ENCODE results near the gene GDPD5. TPM values are rescaled to one million over a fixed set of nuclear protein-coding genes. Genes with fewer than 3 reads are reported as not detected.

The GDPD5 gene
- total and polyA plus RNA-seq, 10 of the 15 experiments (the other 5 are each of a cell fraction or from before 2014, with no cell fraction given): 0.10 to 30.0 (median 6.7) TPM

DNA sequence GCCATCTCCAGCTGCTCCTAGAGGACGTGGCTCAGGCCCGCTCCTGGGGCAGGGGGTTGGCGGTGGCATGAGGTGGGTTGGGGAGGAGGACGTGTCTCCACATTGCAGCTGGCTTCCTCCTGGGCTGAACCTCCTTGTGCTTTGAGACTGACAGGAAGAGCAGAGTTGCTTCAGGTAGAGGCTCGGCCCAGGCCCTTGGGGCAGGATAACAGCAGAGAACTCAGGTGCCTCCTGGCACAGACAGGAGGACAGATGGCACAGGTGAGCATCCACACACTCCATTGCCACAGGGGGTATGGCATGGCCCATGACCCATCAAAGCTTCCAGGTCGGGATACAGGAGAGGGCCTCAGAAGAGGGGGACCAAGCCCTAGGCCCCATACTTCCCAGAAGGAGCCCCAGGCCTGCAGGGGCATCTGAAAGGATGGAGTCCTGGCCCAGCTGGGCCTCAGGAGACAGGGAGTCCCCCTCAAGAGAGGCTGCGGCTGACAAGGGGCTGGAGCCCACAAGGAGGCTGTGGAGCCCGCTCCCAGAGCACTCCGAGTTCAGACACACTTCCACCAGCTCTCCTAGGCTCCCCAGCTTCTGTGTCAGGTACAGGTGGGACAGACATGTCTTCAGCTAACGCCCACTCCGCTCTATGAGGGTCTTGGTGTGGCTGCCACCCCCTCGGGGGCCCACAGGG is 90.7 kb downstream of the GDPD5 start (continued):
- TF ChIP-seq MTA2 (IDR thresholded peaks at IDR 0.05; ENCODE audit: low read depth) (no peak), MYB (IDR thresholded peaks at IDR 0.05; ENCODE audit: borderline replicate concordance, low read depth, low read length) (no peak), BMI1 (IDR thresholded peaks at IDR 0.05; ENCODE audit: borderline replicate concordance) (no peak), STAT1 (conservative IDR thresholded peaks at IDR 0.05) (no peak), TCF7 (IDR thresholded peaks at IDR 0.05; ENCODE audit: borderline replicate concordance) (no peak)
- TF ChIP-seq, protein P1, sequence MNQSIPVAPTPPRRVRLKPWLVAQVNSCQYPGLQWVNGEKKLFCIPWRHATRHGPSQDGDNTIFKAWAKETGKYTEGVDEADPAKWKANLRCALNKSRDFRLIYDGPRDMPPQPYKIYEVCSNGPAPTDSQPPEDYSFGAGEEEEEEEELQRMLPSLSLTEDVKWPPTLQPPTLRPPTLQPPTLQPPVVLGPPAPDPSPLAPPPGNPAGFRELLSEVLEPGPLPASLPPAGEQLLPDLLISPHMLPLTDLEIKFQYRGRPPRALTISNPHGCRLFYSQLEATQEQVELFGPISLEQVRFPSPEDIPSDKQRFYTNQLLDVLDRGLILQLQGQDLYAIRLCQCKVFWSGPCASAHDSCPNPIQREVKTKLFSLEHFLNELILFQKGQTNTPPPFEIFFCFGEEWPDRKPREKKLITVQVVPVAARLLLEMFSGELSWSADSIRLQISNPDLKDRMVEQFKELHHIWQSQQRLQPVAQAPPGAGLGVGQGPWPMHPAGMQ (IDR thresholded peaks at IDR 0.05; ENCODE audit: borderline replicate concordance): no peak
- TF ChIP-seq, protein P2, sequence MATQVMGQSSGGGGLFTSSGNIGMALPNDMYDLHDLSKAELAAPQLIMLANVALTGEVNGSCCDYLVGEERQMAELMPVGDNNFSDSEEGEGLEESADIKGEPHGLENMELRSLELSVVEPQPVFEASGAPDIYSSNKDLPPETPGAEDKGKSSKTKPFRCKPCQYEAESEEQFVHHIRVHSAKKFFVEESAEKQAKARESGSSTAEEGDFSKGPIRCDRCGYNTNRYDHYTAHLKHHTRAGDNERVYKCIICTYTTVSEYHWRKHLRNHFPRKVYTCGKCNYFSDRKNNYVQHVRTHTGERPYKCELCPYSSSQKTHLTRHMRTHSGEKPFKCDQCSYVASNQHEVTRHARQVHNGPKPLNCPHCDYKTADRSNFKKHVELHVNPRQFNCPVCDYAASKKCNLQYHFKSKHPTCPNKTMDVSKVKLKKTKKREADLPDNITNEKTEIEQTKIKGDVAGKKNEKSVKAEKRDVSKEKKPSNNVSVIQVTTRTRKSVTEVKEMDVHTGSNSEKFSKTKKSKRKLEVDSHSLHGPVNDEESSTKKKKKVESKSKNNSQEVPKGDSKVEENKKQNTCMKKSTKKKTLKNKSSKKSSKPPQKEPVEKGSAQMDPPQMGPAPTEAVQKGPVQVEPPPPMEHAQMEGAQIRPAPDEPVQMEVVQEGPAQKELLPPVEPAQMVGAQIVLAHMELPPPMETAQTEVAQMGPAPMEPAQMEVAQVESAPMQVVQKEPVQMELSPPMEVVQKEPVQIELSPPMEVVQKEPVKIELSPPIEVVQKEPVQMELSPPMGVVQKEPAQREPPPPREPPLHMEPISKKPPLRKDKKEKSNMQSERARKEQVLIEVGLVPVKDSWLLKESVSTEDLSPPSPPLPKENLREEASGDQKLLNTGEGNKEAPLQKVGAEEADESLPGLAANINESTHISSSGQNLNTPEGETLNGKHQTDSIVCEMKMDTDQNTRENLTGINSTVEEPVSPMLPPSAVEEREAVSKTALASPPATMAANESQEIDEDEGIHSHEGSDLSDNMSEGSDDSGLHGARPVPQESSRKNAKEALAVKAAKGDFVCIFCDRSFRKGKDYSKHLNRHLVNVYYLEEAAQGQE (IDR thresholded peaks at IDR 0.05; ENCODE audit: low read depth, low read length): no peak
